KMS-11 (cell line): ENCODE results near the gene RNGTT.
"Not testable (repeated sequence)": the region's sequence is repeated elsewhere in the genome, so short reads cannot be mapped to it uniquely, and the experiment has no call there.

ENCODE experiments used
- H2AFZ ChIP-seq: fragments of 200-600 bp; sonication (generic); 2 replicates; pipeline ENCODE4 v1.6.1; 2016; ENCODE audit warnings: antibody characterized with exemption, mixed run types, low read depth
- H3K27ac ChIP-seq: fragments of 200-600 bp; sonication (generic); 2 replicates; pipeline ENCODE4 v1.6.1; 2016; ENCODE audit warnings: mild to moderate bottlenecking, mixed run types
- H3K27me3 ChIP-seq: fragments of 200-600 bp; sonication (generic); 2 replicates; pipeline ENCODE4 v1.6.1; 2017; ENCODE audit warnings: mild to moderate bottlenecking, low read depth, mixed run types, moderate library complexity; ENCODE audit not compliant: insufficient read depth
- H3K36me3 ChIP-seq: fragments of 200-600 bp; sonication (generic); 2 replicates; pipeline ENCODE4 v1.6.1; 2017; ENCODE audit warnings: mild to moderate bottlenecking, mixed run types; ENCODE audit not compliant: insufficient read depth
- H3K4me1 ChIP-seq: fragments of 200-600 bp; sonication (generic); 2 replicates; pipeline ENCODE4 v1.6.1; 2016; ENCODE audit warnings: mild to moderate bottlenecking, low read depth, mixed run types; ENCODE audit not compliant: poor library complexity, severe bottlenecking
- H3K4me2 ChIP-seq: fragments of 200-600 bp; sonication (generic); 2 replicates; pipeline ENCODE4 v1.7.0; 2016; ENCODE audit warnings: mild to moderate bottlenecking, mixed run types
- H3K4me3 ChIP-seq: fragments of 200-600 bp; sonication (generic); IDR thresholded peaks from 2 replicates; pipeline ENCODE4 v1.6.1; 2017; ENCODE audit warnings: low read depth, low read length, mixed read lengths; ENCODE audit not compliant: insufficient read depth
- H3K79me2 ChIP-seq: fragments of 200-600 bp; sonication (generic); 2 replicates; pipeline ENCODE4 v1.6.1; 2016; ENCODE audit warnings: low read depth, mixed run types; ENCODE audit not compliant: insufficient read depth
- H3K9ac ChIP-seq: fragments of 200-600 bp; sonication (generic); 2 replicates; pipeline ENCODE4 v1.6.1; 2016; ENCODE audit warnings: mild to moderate bottlenecking, mixed run types
- H4K20me1 ChIP-seq: fragments of 200-600 bp; sonication (generic); 2 replicates; pipeline ENCODE4 v1.6.1; 2016; ENCODE audit warnings: mild to moderate bottlenecking, mixed run types; ENCODE audit not compliant: insufficient read depth
- TF ChIP-seq, protein P1 (sequence below): fragments of 200-600 bp; sonication (generic); conservative IDR thresholded peaks from 2 replicates; pipeline ENCODE4 v1.6.1; 2017; ENCODE audit warnings: low read depth, mild to moderate bottlenecking, antibody characterized with exemption, low read length, moderate library complexity, mixed read lengths

Gene RNGTT

DNA sequence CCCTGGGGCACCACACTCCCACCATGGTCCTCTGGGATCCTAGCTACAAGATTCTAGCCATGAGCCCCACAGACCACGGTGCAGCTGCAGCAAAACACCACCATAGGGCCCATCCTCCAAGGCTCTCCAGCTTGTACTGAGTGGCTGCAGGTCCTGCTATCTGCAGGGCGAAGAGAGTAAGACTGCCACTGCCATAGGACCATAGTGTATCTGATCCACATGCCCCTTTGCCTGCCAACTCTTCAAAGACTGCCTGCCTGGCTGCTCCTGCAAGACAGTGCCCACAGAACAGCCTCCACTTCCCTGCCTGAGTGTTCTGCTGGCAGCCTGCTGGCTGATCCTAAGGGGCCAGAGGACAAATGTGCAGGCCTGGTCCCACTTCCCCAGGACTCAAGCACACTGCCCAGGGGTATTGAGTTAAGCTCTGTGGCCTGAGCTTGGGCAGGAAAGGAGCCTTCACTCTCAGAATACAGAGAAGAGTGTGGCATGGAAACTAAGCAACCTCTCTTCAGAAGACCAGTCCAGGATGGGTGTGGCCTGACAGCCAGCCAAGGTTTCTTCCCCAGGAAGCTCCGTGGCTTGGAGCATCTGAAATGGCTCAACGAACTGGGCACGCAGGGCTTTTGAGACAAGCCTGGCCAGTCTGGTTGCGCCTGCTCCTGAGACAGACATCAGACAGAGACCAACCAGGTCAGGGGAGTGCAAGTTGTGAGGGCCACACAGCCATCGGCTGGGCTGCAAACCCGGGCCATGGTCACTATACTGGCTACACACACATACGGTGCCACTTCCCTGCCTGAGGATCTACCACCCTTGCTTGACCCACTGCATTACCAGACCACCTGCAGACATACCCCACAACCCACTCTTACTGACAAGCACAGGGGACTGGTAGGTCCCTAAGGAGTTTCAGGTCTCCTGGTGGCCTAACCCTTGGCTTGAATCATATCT is 54.5 kb downstream of the RNGTT start:
- no peaks in the 10 kb centered on the region for H3K79me2 ChIP-seq
- no peaks in the 10 kb centered on the region for H3K27me3 ChIP-seq
- H3K36me3 ChIP-seq = no peaks in the 10 kb centered on the region
- H2AFZ ChIP-seq = no peak overlapping the region
- no peak overlapping the region for H3K4me3 ChIP-seq
- no peak overlapping the region for H3K4me2 ChIP-seq
- TF ChIP-seq, protein P1, sequence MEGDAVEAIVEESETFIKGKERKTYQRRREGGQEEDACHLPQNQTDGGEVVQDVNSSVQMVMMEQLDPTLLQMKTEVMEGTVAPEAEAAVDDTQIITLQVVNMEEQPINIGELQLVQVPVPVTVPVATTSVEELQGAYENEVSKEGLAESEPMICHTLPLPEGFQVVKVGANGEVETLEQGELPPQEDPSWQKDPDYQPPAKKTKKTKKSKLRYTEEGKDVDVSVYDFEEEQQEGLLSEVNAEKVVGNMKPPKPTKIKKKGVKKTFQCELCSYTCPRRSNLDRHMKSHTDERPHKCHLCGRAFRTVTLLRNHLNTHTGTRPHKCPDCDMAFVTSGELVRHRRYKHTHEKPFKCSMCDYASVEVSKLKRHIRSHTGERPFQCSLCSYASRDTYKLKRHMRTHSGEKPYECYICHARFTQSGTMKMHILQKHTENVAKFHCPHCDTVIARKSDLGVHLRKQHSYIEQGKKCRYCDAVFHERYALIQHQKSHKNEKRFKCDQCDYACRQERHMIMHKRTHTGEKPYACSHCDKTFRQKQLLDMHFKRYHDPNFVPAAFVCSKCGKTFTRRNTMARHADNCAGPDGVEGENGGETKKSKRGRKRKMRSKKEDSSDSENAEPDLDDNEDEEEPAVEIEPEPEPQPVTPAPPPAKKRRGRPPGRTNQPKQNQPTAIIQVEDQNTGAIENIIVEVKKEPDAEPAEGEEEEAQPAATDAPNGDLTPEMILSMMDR = no peak
- no peak overlapping the region for H3K27ac ChIP-seq
- H3K4me1 ChIP-seq = no peaks in the 10 kb centered on the region
- H4K20me1 ChIP-seq = no peaks in the 10 kb centered on the region
- H3K9ac ChIP-seq = no peak overlapping the region

DNA sequence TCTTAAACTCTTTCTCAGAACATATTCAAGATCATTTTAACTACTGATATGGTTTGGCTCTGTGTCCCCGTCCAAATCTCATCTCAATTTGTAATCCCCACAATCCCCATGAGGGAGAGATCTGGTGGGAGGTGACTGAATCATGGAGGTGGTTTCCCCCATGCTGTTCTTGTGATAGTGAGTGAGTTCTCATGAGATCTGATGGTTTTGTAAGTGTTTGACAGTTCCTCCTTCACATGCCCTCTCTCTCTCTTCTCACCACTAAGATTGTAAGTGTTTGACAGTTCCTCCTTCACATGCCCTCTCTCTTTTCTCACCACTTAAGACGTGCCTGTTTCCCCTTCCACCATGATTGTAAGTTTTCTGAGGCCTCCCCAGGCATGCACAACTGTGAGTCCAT is 56.3 kb downstream of the RNGTT start:
- H3K4me2 ChIP-seq, H4K20me1 ChIP-seq, H3K9ac ChIP-seq, H3K4me3 ChIP-seq, H3K79me2 ChIP-seq, H2AFZ ChIP-seq, H3K4me1 ChIP-seq, H3K27ac ChIP-seq, H3K36me3 ChIP-seq, H3K27me3 ChIP-seq: not testable (repeated sequence)

DNA sequence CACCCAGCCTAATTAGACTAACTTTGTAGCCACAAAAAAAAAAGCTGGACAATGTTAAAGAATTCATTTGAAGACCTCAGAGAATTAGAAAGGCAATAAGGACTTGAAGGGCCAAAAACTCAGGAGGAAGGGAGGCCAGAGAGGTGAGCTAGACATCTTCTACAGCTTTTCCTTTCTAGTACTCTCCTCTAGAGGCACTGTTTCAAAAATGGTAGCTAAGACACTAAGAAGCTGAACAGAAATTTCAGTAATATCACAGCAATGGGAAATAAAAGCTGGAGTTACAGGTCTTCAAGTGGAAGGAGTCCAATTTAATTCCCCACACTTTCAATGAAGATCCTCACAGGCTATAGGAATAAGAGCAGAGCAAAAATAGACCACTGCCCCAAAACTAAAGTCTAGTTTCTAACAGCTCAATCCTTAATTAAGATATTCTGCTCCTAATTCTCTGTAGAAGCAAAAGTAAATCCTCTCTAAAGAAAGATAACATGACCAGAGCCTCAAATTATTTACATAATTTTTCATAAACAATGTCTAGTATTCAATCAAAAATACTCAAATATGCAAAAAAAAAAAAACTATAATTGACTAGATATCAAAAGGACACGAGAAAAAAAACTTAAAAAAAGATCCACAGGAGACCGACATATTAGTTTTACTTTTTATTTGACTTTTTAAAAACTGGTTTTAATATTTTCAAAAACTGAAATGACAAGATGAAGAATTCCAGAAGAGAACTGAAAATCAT is 63.7 kb downstream of the RNGTT start:
- H3K27me3 ChIP-seq = no peaks in the 10 kb centered on the region
- no peaks in the 10 kb centered on the region for H3K36me3 ChIP-seq
- no peak overlapping the region for H3K9ac ChIP-seq
- no peak overlapping the region for H3K4me2 ChIP-seq
- no peak overlapping the region for H3K4me3 ChIP-seq
- TF ChIP-seq, protein P1 = peak; percentile 37; the same call in 1 of the 2 replicates
- H3K4me1 ChIP-seq = no peaks in the 10 kb centered on the region
- no peaks in the 10 kb centered on the region for H3K79me2 ChIP-seq
- H3K27ac ChIP-seq = no peak overlapping the region
- H4K20me1 ChIP-seq = no peaks in the 10 kb centered on the region
- H2AFZ ChIP-seq = no peak overlapping the region

DNA sequence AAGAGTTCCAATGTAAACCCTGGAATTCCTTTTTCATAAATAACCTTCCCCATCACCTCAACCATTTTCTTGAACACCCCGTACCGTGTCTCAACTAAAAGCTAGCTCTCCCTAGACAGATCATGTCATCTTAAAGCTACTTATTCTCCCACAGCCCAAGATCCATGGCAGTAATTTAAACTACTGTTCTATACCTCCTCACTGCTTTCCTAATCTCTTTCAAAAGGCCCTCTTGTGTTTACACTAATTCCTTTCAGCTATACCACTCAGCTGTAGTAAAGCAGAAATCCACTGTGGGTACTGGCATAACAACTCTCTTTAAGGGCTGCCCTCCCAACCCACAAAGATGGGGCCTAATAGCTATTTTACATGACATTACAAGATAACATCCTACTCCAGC is 67.5 kb downstream of the RNGTT start:
- Histone ChIP-seq H3K27me3 (no peaks in the 10 kb centered on the region), H2AFZ (no peak overlapping the region), H4K20me1 (no peaks in the 10 kb centered on the region), H3K4me3 (no peak overlapping the region), H3K9ac (no peak overlapping the region), H3K79me2 (no peaks in the 10 kb centered on the region), H3K4me2 (no peak overlapping the region), H3K4me1 (peaks cover 6% of the 10 kb centered on the region), H3K27ac (no peak overlapping the region), H3K36me3 (no peaks in the 10 kb centered on the region)
- TF ChIP-seq, protein P1 = no peak
